Measurements from ENCODE around the gene NHS. TPM values are rescaled to one million over a fixed set of nuclear protein-coding genes. Genes with fewer than 3 reads are reported as not detected.

The NHS gene
- polyA plus RNA-seq, 1 donor (not counting 4 experiments of a cell fraction or from before 2014, with no cell fraction given) = 5.4 TPM

DNA sequence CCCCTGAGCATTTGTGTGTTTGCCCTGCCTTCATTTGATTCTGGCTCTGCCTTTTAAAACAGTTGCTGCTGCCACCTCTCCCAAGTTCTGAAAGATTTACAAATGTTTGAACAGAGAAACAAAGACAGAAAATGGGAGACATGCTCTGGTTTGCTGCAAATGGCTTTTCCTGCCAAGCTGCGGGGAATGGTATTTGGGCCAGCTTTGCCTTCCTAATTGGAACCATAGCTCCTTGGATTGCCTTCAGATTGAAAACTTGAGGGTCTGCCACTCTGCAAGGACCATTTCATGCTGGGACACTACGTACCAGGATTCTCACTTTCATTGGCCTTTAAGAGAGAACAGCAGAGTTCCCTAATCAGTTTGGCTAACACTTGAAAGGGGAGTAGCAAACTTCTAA lies 74.9 kb downstream of the NHS start:
- no peak overlapping the region for H2AFZ ChIP-seq (ENCODE audit: control insufficient read depth, low read length)
- H3K79me2 ChIP-seq (ENCODE audit: control insufficient read depth, insufficient read depth, low read length) = peaks cover 8% of the 10 kb centered on the region
- H3K27me3 ChIP-seq (ENCODE audit: control insufficient read depth, extremely low read depth, insufficient read depth, low read length) = no peaks in the 10 kb centered on the region
- H4K20me1 ChIP-seq (ENCODE audit: control insufficient read depth, extremely low read depth, insufficient read depth, low read length) = no peaks in the 10 kb centered on the region
- H3K4me1 ChIP-seq (ENCODE audit: control insufficient read depth, extremely low read depth, insufficient read depth, low read length) = no peaks in the 10 kb centered on the region
- no peak for TF ChIP-seq EZH2 (IDR thresholded peaks at IDR 0.05; ENCODE audit: low read length)
- TF ChIP-seq CTCF (optimal IDR thresholded peaks at IDR 0.05 in 1 of 3, IDR thresholded peaks at IDR 0.05 in 1 of 3, conservative IDR thresholded peaks at IDR 0.05 in 1 of 3; ENCODE audit: extremely low read depth in 1 of 3, insufficient read depth in 2 of 3, low read length in 3 of 3) = no peak
- H3K9me3 ChIP-seq (ENCODE audit: control insufficient read depth, low read depth, low read length) = no peaks in the 10 kb centered on the region
- no peak overlapping the region for H3K9ac ChIP-seq (ENCODE audit: control insufficient read depth, extremely low read depth, insufficient read depth, low read length)
- no peak overlapping the region for H3K27ac ChIP-seq (ENCODE audit: control insufficient read depth, insufficient read depth, low read length)
- DNase-seq (ENCODE audit: low read depth, low spot score) (no peak), FAIRE-seq (no peak)
- no peak overlapping the region for H3K4me3 ChIP-seq (ENCODE audit: control insufficient read depth in 2 of 3, extremely low read depth in 1 of 3, insufficient read depth in 2 of 3, low read depth in 1 of 3, low read length in 3 of 3)
- no peaks in the 10 kb centered on the region for H3K36me3 ChIP-seq (ENCODE audit: control insufficient read depth in 2 of 2, extremely low read depth in 1 of 2, insufficient read depth in 2 of 2, low read length in 2 of 2)
- dilution Hi-C loops (cut with MboI; ENCODE audit: extremely low pct_ligation_motif_present, low sequenced_read_pairs) = no loop called here
- H3K4me2 ChIP-seq (ENCODE audit: control insufficient read depth, extremely low read depth, insufficient read depth, low read depth, low read length) = no peak overlapping the region
- no peaks in the 10 kb centered on the region for H3K9me1 ChIP-seq (ENCODE audit: control insufficient read depth, extremely low read depth, insufficient read depth, low read length)

- H3K9me1 ChIP-seq (ENCODE audit: control insufficient read depth, extremely low read depth, insufficient read depth, low read length) = no peaks in the 10 kb centered on the region
- H3K36me3 ChIP-seq (ENCODE audit: control insufficient read depth in 2 of 2, extremely low read depth in 1 of 2, insufficient read depth in 2 of 2, low read length in 2 of 2) = no peaks in the 10 kb centered on the region
- H3K4me1 ChIP-seq (ENCODE audit: control insufficient read depth, extremely low read depth, insufficient read depth, low read length) = no peaks in the 10 kb centered on the region
- H2AFZ ChIP-seq (ENCODE audit: control insufficient read depth, low read length) = no peak overlapping the region
- no peaks in the 10 kb centered on the region for H3K9me3 ChIP-seq (ENCODE audit: control insufficient read depth, low read depth, low read length)
- FAIRE-seq (no peak), DNase-seq (ENCODE audit: low read depth, low spot score) (no peak)
- peaks cover 11% of the 10 kb centered on the region for H3K79me2 ChIP-seq (ENCODE audit: control insufficient read depth, insufficient read depth, low read length)
- no peaks in the 10 kb centered on the region for H4K20me1 ChIP-seq (ENCODE audit: control insufficient read depth, extremely low read depth, insufficient read depth, low read length)
- no peak overlapping the region for H3K4me3 ChIP-seq (ENCODE audit: control insufficient read depth in 2 of 3, extremely low read depth in 1 of 3, insufficient read depth in 2 of 3, low read depth in 1 of 3, low read length in 3 of 3)
- no peak overlapping the region for H3K27ac ChIP-seq (ENCODE audit: control insufficient read depth, insufficient read depth, low read length)
- no peak overlapping the region for H3K4me2 ChIP-seq (ENCODE audit: control insufficient read depth, extremely low read depth, insufficient read depth, low read depth, low read length)
- dilution Hi-C loops (cut with MboI; ENCODE audit: extremely low pct_ligation_motif_present, low sequenced_read_pairs) = no loop called here
- H3K27me3 ChIP-seq (ENCODE audit: control insufficient read depth, extremely low read depth, insufficient read depth, low read length) = no peaks in the 10 kb centered on the region
- no peak overlapping the region for H3K9ac ChIP-seq (ENCODE audit: control insufficient read depth, extremely low read depth, insufficient read depth, low read length)
- TF ChIP-seq CTCF (optimal IDR thresholded peaks at IDR 0.05 in 1 of 3, IDR thresholded peaks at IDR 0.05 in 1 of 3, conservative IDR thresholded peaks at IDR 0.05 in 1 of 3; ENCODE audit: extremely low read depth in 1 of 3, insufficient read depth in 2 of 3, low read length in 3 of 3) = no peak
- TF ChIP-seq EZH2 (IDR thresholded peaks at IDR 0.05; ENCODE audit: low read length) = no peak
These were observed 78.8 kb downstream of the NHS start for GRCh38 chrX:17453788-17454187.
